Progenitor cell of endocrine pancreas (in vitro differentiated cells): ENCODE measurements around the gene EYA4. TPM values are rescaled to one million over a fixed set of nuclear protein-coding genes. Genes with fewer than 3 reads are reported as not detected.

Source experiments
- DNase-seq: peaks from one replicate; pipeline ENCODE4 v3.0.0; 2021; ENCODE audit warnings: low spot score; ENCODE audit not compliant: unreplicated experiment
- H3K27ac Mint-ChIP-seq: 2 replicates; pipeline ENCODE4 v1.8.0; 2021; ENCODE audit warnings: mild to moderate bottlenecking, moderate library complexity, mixed read lengths
- H3K27me3 Mint-ChIP-seq: 2 replicates; pipeline ENCODE4 v1.8.0; 2021; ENCODE audit warnings: mixed read lengths
- H3K36me3 Mint-ChIP-seq: 2 replicates; pipeline ENCODE4 v1.8.0; 2022; ENCODE audit warnings: mixed read lengths; ENCODE audit not compliant: insufficient read depth
- H3K4me1 Mint-ChIP-seq: 2 replicates; pipeline ENCODE4 v1.8.0; 2021; ENCODE audit warnings: low read depth, mixed read lengths
- H3K4me3 Mint-ChIP-seq: 2 replicates; pipeline ENCODE4 v1.8.0; 2021; ENCODE audit warnings: low read depth, mild to moderate bottlenecking, moderate library complexity, mixed read lengths
- H3K9me3 Mint-ChIP-seq: 2 replicates; pipeline ENCODE4 v1.8.0; 2021; ENCODE audit warnings: low read depth, mixed read lengths
- CTCF ChIP-seq: fragments of 200-600 bp; sonication (generic); IDR thresholded peaks from one replicate; pipeline ENCODE4 v1.5.0; 2021; ENCODE audit warnings: antibody characterized with exemption, mild to moderate bottlenecking; ENCODE audit not compliant: unreplicated experiment
- total RNA-seq: library from RNA; stranded (reverse); gene quantifications from 2 replicates; pipeline ENCODE4 v1.2.1, GENCODE V29; 2021

Gene EYA4
- total RNA-seq, 1 donor from 2014 or later, result 0.41 TPM

GRCh38 chr6:133369773-133370272, 128.7 kb downstream of the EYA4 start:
- no peak for TF ChIP-seq CTCF
- Mint-ChIP-seq H3K4me1 (no peaks in the 10 kb centered on the region), H3K9me3 (no peaks in the 10 kb centered on the region), H3K27me3 (no peaks in the 10 kb centered on the region), H3K4me3 (no peak overlapping the region), H3K36me3 (no peaks in the 10 kb centered on the region), H3K27ac (no peak overlapping the region)
- DNase-seq, result no peak

- no peaks in the 10 kb centered on the region for H3K9me3 Mint-ChIP-seq
- H3K4me1 Mint-ChIP-seq, result no peaks in the 10 kb centered on the region
- H3K27me3 Mint-ChIP-seq, result peaks cover 9% of the 10 kb centered on the region
- DNase-seq, result no peak
- H3K27ac Mint-ChIP-seq, result no peak overlapping the region
- no peak overlapping the region for H3K4me3 Mint-ChIP-seq
- TF ChIP-seq CTCF, result no peak
- H3K36me3 Mint-ChIP-seq, result no peaks in the 10 kb centered on the region
Observed at GRCh38 chr6:133376743-133377142, 135.6 kb downstream of the EYA4 start.

GRCh38 chr6:133377219-133377618, 136.1 kb downstream of the EYA4 start:
- TF ChIP-seq CTCF, result no peak
- peaks cover 14% of the 10 kb centered on the region for H3K27me3 Mint-ChIP-seq
- no peaks in the 10 kb centered on the region for H3K9me3 Mint-ChIP-seq
- no peak overlapping the region for H3K27ac Mint-ChIP-seq
- no peaks in the 10 kb centered on the region for H3K36me3 Mint-ChIP-seq
- DNase-seq, result no peak
- H3K4me3 Mint-ChIP-seq, result no peak overlapping the region
- no peaks in the 10 kb centered on the region for H3K4me1 Mint-ChIP-seq

GRCh38 chr6:133380047-133380446, 138.9 kb downstream of the EYA4 start:
- no peak for TF ChIP-seq CTCF
- DNase-seq, result no peak
- H3K36me3 Mint-ChIP-seq, result no peaks in the 10 kb centered on the region
- peaks cover 15% of the 10 kb centered on the region for H3K27me3 Mint-ChIP-seq
- H3K4me3 Mint-ChIP-seq, result no peak overlapping the region
- no peak overlapping the region for H3K27ac Mint-ChIP-seq
- no peaks in the 10 kb centered on the region for H3K4me1 Mint-ChIP-seq
- no peaks in the 10 kb centered on the region for H3K9me3 Mint-ChIP-seq

- H3K27ac Mint-ChIP-seq, result no peak overlapping the region
- no peak for DNase-seq
- no peaks in the 10 kb centered on the region for H3K9me3 Mint-ChIP-seq
- H3K27me3 Mint-ChIP-seq, result peaks cover 15% of the 10 kb centered on the region
- no peaks in the 10 kb centered on the region for H3K36me3 Mint-ChIP-seq
- TF ChIP-seq CTCF, result no peak
- no peak overlapping the region for H3K4me3 Mint-ChIP-seq
- no peaks in the 10 kb centered on the region for H3K4me1 Mint-ChIP-seq
Observed at GRCh38 chr6:133380723-133381122, 139.6 kb downstream of the EYA4 start.
